ENCODE results near the gene ELOVL3.

GRCh38 chr10:102254426-102254825 is 28.3 kb downstream of the ELOVL3 start:
- TF ChIP-seq RCOR1 (IDR thresholded peaks at IDR 0.05; ENCODE audit: borderline replicate concordance in 1 of 2, low read depth in 2 of 2, low read length in 2 of 2), result no peak
- TF ChIP-seq MAZ (CRISPR knock-in tag; conservative IDR thresholded peaks at IDR 0.05 in 1 of 2, IDR thresholded peaks at IDR 0.05 in 1 of 2), result no peak
- TF ChIP-seq CTCF (IDR thresholded peaks at IDR 0.05 in 2 of 3, conservative IDR thresholded peaks at IDR 0.05 in 1 of 3; ENCODE audit: insufficient read depth in 2 of 3, low read depth in 1 of 3, low read length in 3 of 3), result no peak
- TF ChIP-seq RAD21 (CRISPR knock-in tag; conservative IDR thresholded peaks at IDR 0.05 in 1 of 2, IDR thresholded peaks at IDR 0.05 in 1 of 2), result no peak
- TF ChIP-seq PCBP2 (IDR thresholded peaks at IDR 0.05; ENCODE audit: low read depth, low read length, poor library complexity, severe bottlenecking), result no peak
- TF ChIP-seq KAT7 (CRISPR knock-in tag; IDR thresholded peaks at IDR 0.05; ENCODE audit: borderline replicate concordance), result no peak
- TF ChIP-seq RBM14 (IDR thresholded peaks at IDR 0.05; ENCODE audit: borderline replicate concordance, insufficient read depth, low read depth, low read length), result no peak
- TF ChIP-seq PHF21A (IDR thresholded peaks at IDR 0.05; ENCODE audit: borderline replicate concordance, low read depth), result no peak
- TF ChIP-seq HDAC2 (IDR thresholded peaks at IDR 0.05), result no peak
- TF ChIP-seq CEBPZ (IDR thresholded peaks at IDR 0.05; ENCODE audit: borderline replicate concordance, low read depth, low read length), result no peak
- TF ChIP-seq RNF2 (IDR thresholded peaks at IDR 0.05), result no peak
- no peak for TF ChIP-seq EP300 (IDR thresholded peaks at IDR 0.05; ENCODE audit: low read length)
- no peak for TF ChIP-seq RAD51 (IDR thresholded peaks at IDR 0.05; ENCODE audit: borderline replicate concordance, low read depth)
- TF ChIP-seq POLR3A (IDR thresholded peaks at IDR 0.05; ENCODE audit: borderline replicate concordance, extremely low read depth, insufficient read depth, insufficient read length), result no peak

Data from K562 (cell line).